Heart left ventricle (tissue), 16 donors: Measurements from ENCODE around the gene KCNJ1. TPM values are rescaled to one million over a fixed set of nuclear protein-coding genes. Genes with fewer than 3 reads are reported as not detected.

Experiments
- ATAC-seq, 4 donors: fragments of 200-7000 bp; cut with Tn5 transposase; one replicate each; pipeline ENCODE4 v1.9.1; 2020 to 2022; ENCODE audit warnings: moderate library complexity in 4 of 4, mild to moderate bottlenecking in 3 of 4, moderate number of reproducible peaks in 1 of 4
- DNase-seq, 5 donors: peaks; one replicate each; pipeline ENCODE4 v3.0.0-alpha.2; 2020
- H3K27ac ChIP-seq, 12 donors: fragments of 200-600 bp; sonication (generic) in 4 of 12; one replicate each; pipeline versions ENCODE4 v1.5.0 to v1.8.0; 2016 to 2022; ENCODE audit warnings: mild to moderate bottlenecking in 2 of 12
- H3K27me3 ChIP-seq, 9 donors: fragments of 200-600 bp; sonication (generic) in 2 of 9; one replicate each; pipeline versions ENCODE4 v1.5.1 to v1.8.0; 2016 to 2022; ENCODE audit warnings: mild to moderate bottlenecking in 3 of 9
- H3K36me3 ChIP-seq, 9 donors: fragments of 200-600 bp; sonication (generic) in 2 of 9; one replicate each; pipeline versions ENCODE4 v1.5.0 to v1.8.0; 2018 to 2022; ENCODE audit warnings: mild to moderate bottlenecking in 2 of 9
- H3K4me1 ChIP-seq, 12 donors: fragments of 200-600 bp; sonication (generic) in 4 of 12; one replicate each; pipeline versions ENCODE4 v1.5.0 to v1.8.0; 2016 to 2022; ENCODE audit warnings: mild to moderate bottlenecking in 3 of 12
- H3K4me3 ChIP-seq, 12 donors: fragments of 200-600 bp; sonication (generic) in 4 of 12; one replicate each; pipeline versions ENCODE4 v1.5.0 to v1.8.0; 2017 to 2022; ENCODE audit warnings: mild to moderate bottlenecking in 9 of 12, moderate library complexity in 4 of 12
- H3K9me3 ChIP-seq, 12 donors: fragments of 200-600 bp; sonication (generic) in 4 of 12; one replicate each; pipeline versions ENCODE4 v1.5.0 to v1.8.0; 2016 to 2022; ENCODE audit warnings: mild to moderate bottlenecking in 1 of 12
- CTCF ChIP-seq, 12 donors: fragments of 200-600 bp; sonication (generic) in 4 of 12; IDR thresholded peaks; one replicate each; pipeline versions ENCODE4 v1.5.0 to v1.8.0; 2018 to 2022; ENCODE audit warnings: antibody characterized with exemption in 12 of 12, mild to moderate bottlenecking in 5 of 12
- POLR2A ChIP-seq, 2 donors: fragments of 450-650 bp; IDR thresholded peaks; one replicate each; pipeline ENCODE4 v1.6.1; 2017; ENCODE audit warnings: antibody characterized with exemption in 2 of 2, mild to moderate bottlenecking in 2 of 2, moderate library complexity in 2 of 2
- WGBS, 4 donors: extraction: QIAGEN DNeasy Blood & Tissue Kit in 2 of 4; methylation state at CpG; one replicate each; pipeline versions ENCODE4 v1.1.5 to v1.1.7; 2013 to 2018; 5-methylcytosine and 5-hydroxymethylcytosine counted together
- intact Hi-C, 10 donors: fragments of 100-400 bp; cut with DNase I; formaldehyde crosslinking; loops; one replicate each; pipeline versions ENCODE4 v1.11.1 to v1.14.2; 2022
- polyA plus RNA-seq, 2 donors: library from polyadenylated mRNA; stranded (reverse); fragments of 200-250 nt; gene quantifications; one replicate each; pipeline ENCODE4 v1.2.3, GENCODE V29; 2013
- total RNA-seq, 9 donors: library from RNA; depleted of rRNA in 2 of 9; stranded (reverse); fragments of >200 nt in 2 of 9; fragmentation: NEBNext Ultra II Directional in 3 of 9; extraction: Animal tissue kit (Norgen Biotek cat#: 25700) in 3 of 9; gene quantifications; one replicate each; pipeline versions ENCODE4 v1.1.0 to v1.2.4, GENCODE V29; 2016 to 2023
- donor health status: ischemic (EF 13 %, LVEDD 7.1; RV severe dilation, severe dysfunction).
- donor health status: healthy with polysubstance abuse.
- donor health status: DM: no; HTN: yes; CAD: no.
- donor health status: DM: no; HTN: no; CAD: no.
- donor health status: ischemic (EF 25% LVEDD 6.9; RV normal size, moderate dysfunction).
- donor health status: ischemic (EF 25% LVEDD 5.7; RV mildly dilated, moderate dysfunction).
- donor health status: healthy.
- donor health status: DM: yes; HTN: yes; CAD: no.
- donor health status: ischemic (EF 35%, LVEDD 5.7; RV mildly dilated, moderate dysfunction).
- donor health status: nonischemic (EF 11% LVEDD 7.7; RV severe dilation, severe dysfunction).
- donor health status: DM: yes; HTN: yes; CAD: no.
- donor health status: PGD.
- donor health status: ischemic (EF 29% LVEDD 5.4; RV normal size, mild dysfunction).
- donor health status: nonischemic (EF 23%, LVEDD 6.1; RV moderate dilation, normal function).

KCNJ1 gene
- total and polyA plus RNA-seq, 11 donors = 0.08 to 0.50 (median 0.23) TPM; not detected in 6

GRCh38 chr11:128888034-128888985 lies 21.2 kb upstream of the KCNJ1 start:
- TF ChIP-seq POLR2A (IDR thresholded peaks at IDR 0.05) = no peak
- no peak for TF ChIP-seq CTCF (IDR thresholded peaks at IDR 0.05)
- H3K27me3 ChIP-seq = peaks cover 0 to 35% (median 6%) of the 10 kb centered on the region in 9 donors
- peaks cover 0 to 31% (median 16%) of the 10 kb centered on the region in 12 donors for H3K4me1 ChIP-seq
- no peaks in the 10 kb centered on the region for H3K9me3 ChIP-seq
- 82 to 90% (median 85%) methylated on average over 15 of the region's 15 CpGs for WGBS, 4 donors
- intact Hi-C loops = loop anchor here in 3 of 10 donors (10.0 kb wide), 3 partner anchors 226 to 854 kb away; no protein-coding TSS in a partner anchor
- DNase-seq (no peak), ATAC-seq (no peak)
- no peak overlapping the region for H3K27ac ChIP-seq
- H3K4me3 ChIP-seq = no peak overlapping the region
- no peaks in the 10 kb centered on the region for H3K36me3 ChIP-seq

- intact Hi-C loops = loop anchor here in 4 of 10 donors (1.0 to 10.0 kb wide), 5 partner anchors 20 to 852 kb away; no protein-coding TSS in a partner anchor
Measured at GRCh38 chr11:128886406-128887124, 19.5 kb upstream of the KCNJ1 start.

GRCh38 chr11:128884703-128885338 lies 17.7 kb upstream of the KCNJ1 start:
- Histone ChIP-seq H3K36me3 (no peaks in the 10 kb centered on the region), H3K9me3 (no peaks in the 10 kb centered on the region), H3K27me3 (peaks cover 0 to 30% (median 2%) of the 10 kb centered on the region in 9 donors), H3K4me3 (no peak overlapping the region), H3K27ac (no peak overlapping the region), H3K4me1 (no peaks in the 10 kb centered on the region)
- ATAC-seq (peak; percentile 55 to 88 (median 80)), DNase-seq (peak in 3 of 5 donors; percentile 45 to 57 (median 53))
- intact Hi-C loops = loop anchor here (1.0 to 10.0 kb wide), 9 partner anchors 64 to 850 kb away; no protein-coding TSS in a partner anchor
- TF ChIP-seq POLR2A (IDR thresholded peaks at IDR 0.05) = no peak
- peak; percentile 76 to 94 (median 86) for TF ChIP-seq CTCF (IDR thresholded peaks at IDR 0.05)
- WGBS, 4 donors = 28 to 31% (median 28%) methylated on average over 12 of the region's 12 CpGs

More at GRCh38 chr11:128886406-128887124, 19.5 kb upstream of the KCNJ1 start:
- peaks cover 0 to 33% (median 6%) of the 10 kb centered on the region in 9 donors for H3K27me3 ChIP-seq
- ATAC-seq = peak in 3 of 4 donors; percentile 21 to 49 (median 43)
- no peak overlapping the region for H3K27ac ChIP-seq
- DNase-seq = no peak
- H3K4me3 ChIP-seq = no peak overlapping the region
- H3K4me1 ChIP-seq = peaks cover 0 to 14% (median 7%) of the 10 kb centered on the region in 12 donors
- TF ChIP-seq POLR2A (IDR thresholded peaks at IDR 0.05) (no peak), CTCF (IDR thresholded peaks at IDR 0.05) (peak in 1 of 12 donors; percentile 17)
- WGBS, 4 donors = 31 to 56% (median 43%) methylated on average over 5 of the region's 5 CpGs
- H3K36me3 ChIP-seq = no peaks in the 10 kb centered on the region
- H3K9me3 ChIP-seq = no peaks in the 10 kb centered on the region
